ENCODE measurements around the gene CPEB2.

CPEB2 gene

DNA sequence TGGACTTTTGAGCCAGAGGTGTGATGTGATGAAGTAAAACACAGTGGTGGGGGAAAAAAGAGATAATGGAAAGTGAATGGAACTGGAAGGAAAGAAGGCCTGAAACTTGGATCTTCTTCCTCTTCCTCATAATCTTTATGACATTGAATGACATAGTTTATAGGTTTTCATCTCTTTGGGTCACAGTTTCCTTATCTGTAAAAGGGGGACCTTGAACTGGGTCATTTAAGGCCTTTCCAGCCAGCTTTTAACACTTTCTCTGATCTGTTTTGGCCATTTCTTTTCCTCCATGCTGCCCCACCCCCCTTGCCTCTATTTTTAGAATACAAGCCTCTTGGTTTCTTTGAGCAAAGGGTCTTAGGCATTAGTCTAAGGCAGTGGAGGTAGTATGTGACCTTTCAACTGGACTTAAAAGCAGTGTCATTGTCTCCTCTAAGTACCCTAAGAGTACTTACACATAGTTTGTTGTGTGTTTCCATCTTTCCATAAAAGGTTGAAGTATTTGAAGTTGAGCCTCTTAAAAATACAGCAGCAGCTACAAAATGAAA lies 7.8 kb downstream of the CPEB2 start:
- no peak for DNase-seq (ENCODE audit: low read depth)

DNA sequence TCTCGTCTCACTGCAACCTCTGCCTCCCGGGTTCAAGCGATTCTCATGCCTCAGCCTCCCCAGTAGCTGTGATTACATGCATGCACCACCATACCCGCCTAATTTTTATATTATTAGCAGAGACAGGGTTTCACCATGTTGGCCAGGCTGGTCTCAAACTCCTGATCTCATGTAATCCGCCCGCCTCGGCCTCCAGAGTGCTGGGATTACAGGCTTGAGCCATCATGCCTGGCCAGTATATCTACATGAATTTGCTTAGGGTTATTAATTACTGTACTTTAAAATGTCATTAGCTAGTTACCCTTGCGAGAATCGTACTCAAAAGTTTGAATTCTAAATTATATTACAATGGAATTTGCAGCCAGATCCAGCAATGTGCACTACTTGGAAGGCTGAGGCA lies 8.9 kb downstream of the CPEB2 start:
- DNase-seq (ENCODE audit: low read depth): no peak

DNA sequence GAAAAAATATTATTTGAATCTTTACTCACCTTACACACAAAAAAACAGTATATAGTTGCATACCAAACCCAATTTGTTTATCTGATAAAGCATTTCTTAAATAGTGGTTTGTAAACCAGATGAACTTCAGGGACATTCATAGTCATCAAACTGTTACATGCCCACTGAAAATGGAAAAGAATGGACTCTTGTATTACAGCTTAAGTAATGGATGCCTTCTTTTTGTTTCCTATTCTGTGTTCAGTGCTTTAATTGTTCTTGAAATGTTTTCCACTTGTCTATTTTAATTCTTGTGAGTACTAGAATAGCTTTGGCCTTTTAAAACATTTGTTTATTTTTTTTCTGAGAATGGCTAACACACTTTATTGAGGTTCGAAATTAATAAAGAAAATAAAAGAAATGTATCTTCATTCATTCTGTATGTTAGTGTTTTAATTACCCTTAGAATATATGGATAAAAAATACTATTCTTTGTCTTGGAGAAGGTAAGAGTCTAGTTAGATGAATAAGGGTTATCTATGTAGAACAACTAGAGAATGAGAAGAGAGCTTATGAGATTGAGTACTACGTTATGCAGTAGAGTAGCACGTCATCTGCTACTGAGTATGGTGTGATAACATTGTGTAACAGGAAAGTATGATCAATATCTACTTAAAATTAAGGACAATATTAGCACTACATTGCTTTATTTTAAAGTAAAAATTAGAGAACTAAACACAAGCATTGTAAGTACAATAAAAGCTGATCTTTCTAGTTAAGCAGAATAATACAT lies 9.9 kb downstream of the CPEB2 start:
- DNase-seq (ENCODE audit: low read depth): no peak

DNA sequence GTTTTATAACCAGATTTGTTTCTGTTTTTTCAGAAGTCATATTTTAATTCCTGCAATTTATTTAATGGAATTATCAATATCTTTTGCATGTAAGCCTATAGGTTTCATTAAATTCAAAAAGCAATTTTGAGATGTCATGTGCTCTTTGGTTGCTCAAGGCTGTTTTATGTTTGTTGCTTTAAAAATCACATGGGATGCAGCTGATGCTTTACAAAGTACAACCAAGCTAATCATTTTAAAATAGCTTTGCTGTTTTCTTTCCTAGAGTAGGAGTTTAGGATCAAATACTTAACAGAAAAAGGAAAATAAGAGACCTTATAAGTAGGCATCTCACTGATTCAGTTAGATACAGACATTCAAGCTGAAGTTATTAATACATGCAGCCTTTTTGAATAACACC lies 11.3 kb downstream of the CPEB2 start:
- no peak for DNase-seq (ENCODE audit: low read depth)

DNA sequence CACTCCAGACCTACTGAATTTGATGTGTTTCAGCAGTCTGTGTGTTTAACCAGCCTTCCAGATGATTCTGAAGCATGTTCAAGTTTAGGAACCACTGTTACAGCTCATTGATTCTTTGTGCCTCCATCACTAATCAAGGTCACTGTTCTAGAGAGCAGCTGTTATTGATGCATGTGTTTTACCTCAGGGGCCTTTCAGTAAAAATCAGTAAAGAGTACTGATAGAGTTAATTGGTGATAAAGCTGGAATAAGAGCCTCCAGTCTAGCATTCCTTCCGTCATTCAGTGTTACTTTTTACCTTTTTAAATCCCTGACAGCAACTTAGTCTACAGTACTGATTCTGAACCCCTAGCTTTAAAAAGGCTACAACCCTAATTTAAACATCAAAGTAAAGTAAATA lies 12.9 kb downstream of the CPEB2 start:
- DNase-seq (ENCODE audit: low read depth): no peak

DNA sequence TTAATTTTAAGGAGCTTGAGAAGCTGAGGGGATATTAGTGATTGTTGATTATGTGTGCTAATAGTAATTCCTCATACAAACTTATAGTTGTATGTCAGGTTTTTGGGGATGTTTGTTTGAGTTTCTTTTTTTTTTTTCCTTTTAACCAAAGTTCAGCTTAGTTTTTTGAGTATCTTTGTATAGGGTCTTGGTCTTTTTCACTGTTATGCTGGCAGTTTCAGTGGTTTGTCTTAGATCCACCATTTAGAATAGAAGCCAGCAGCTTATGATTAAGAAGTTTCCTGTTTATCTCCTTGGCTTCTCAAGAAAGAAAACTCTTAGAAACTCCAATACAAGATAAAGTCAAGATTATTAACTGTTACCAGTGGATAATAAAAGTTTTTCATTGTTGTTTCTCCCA lies 16.1 kb downstream of the CPEB2 start:
- DNase-seq (ENCODE audit: low read depth): no peak

DNA sequence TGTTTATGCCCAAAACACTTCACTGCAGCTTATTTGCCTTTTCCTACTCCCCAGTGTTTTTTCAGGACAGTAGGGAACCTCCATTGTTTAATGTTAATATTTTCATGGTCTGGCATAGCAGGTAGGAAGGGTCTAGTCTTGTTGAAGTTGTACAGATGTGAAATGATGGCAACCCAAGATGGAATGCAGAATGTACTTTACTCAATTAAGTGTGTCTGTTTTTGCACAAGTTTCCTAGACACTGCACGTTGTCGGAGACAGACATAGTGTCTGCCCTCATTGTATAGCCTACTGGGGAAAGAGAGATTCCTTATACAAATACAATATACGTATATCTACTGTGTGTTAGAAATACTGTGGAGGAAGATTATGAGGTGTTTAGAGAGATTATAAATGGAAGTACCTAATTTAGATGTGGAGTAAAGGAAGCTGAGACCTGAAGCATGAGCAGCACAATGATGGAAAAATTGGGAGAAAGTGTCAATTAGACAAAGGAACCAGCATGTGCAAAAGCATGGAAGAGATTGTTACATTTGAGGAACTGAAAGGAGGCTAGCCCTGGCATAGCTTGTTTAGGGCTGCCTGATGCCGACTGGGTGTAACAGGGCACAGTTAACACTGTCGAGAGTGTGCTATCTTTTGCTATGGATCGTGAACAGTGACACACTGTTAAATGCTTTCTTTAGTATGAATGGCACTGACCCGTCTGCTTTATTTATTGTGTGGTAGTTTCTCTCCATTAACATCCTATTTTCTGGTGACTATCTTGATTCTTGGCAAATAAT lies 18.4 kb downstream of the CPEB2 start:
- no peak for DNase-seq (ENCODE audit: low read depth)

DNA sequence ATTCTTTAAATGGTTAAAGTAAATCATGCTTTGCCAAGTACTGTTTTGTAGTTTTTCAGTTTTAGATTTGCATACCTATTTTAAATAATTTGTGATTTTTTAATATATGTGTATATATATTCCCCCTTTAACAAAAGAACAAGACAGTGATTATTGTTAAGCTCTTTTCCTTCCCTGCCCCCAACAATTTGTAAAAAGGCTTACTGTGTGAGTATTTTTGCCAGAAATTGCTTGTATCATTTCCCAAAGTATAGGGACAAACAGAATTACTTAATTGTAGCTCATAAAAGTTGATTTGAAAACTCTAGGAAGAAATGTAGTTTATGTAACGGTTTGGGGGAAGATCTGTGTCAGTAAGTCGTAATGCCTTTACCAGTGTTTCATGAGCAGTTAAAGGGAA lies 19.0 kb downstream of the CPEB2 start:
- no peak for DNase-seq (ENCODE audit: low read depth)

DNA sequence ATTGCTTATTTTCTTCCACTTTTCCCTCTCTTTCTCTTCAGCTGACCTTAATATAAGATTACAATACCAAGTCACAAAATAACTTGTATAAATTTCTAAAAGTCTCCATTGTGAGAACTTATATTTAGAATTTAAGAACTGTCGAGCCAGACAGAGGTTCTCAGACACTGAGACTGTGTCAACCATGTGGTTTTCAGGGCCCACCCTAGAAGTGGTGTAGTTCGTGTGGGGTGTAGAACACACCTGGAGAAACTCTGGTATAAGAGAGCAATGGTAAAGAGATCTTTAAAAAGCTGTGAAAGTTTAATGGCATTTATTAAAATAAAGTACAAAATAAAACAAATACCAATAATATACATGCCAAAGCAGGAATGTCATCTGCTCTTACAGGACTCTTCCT lies 19.7 kb downstream of the CPEB2 start:
- DNase-seq (ENCODE audit: low read depth): no peak

DNA sequence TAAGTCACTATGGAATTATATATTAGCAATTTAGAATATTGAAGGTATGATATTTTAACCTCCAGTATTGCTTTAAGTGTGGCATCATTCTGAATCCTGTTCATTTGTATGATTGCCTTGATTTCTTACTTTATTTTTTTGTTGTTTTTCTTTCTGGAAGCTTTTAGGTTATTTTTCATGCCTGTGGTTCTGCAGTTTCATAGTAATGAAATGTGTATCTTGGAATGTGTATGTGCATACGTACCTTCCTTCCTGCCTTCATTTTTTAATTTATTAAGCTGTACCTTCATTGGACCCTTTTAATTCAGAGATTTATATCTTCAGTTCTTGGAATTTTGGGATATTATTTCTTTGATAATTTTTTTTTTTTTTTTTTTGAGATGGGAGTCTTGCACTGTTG lies 22.1 kb downstream of the CPEB2 start:
- DNase-seq (ENCODE audit: low read depth): no peak

DNA sequence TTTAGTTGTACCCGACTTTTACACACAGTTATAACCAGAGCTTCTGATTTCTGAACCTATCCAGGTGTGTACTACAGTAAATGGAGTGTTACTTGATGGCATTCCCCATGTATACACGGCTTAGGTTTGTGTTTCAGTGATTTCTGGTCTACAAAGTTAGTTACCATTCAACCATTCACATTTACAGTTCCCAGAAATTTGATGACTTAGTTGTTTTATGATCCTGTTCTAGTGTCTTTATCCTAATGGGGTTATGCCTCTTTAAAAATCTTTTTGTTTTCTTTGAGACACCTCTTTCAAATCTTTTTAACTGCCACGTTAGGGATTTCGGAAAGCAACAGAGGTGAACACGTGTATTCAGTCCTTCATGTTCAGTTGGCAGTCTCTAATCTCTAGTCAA lies 23.4 kb downstream of the CPEB2 start:
- DNase-seq (ENCODE audit: low read depth): no peak

DNA sequence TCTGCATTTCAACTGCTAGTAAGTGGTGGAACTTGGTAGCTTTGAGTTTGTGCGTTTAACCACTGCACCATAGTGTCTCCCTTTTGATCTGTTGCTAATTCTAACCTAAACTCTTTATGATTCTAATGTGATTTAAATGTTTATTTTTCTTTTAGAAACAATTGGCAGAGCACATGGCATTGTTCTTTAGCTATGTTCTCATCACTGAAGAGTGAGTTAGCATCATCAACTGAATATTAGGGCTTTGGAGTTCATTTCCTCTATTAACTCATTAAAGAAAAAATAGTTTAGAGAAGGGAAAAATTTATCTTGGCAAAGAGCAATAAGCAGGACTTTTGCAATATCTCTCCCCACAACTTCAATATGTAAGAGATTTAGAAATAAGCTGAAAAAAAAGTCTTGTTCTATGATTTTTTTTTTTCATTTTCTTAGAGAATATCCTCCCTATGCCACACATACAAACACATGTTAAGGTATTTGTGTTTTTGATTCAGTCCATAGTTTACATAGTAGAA lies 25.7 kb downstream of the CPEB2 start:
- DNase-seq (ENCODE audit: low read depth): no peak

DNA sequence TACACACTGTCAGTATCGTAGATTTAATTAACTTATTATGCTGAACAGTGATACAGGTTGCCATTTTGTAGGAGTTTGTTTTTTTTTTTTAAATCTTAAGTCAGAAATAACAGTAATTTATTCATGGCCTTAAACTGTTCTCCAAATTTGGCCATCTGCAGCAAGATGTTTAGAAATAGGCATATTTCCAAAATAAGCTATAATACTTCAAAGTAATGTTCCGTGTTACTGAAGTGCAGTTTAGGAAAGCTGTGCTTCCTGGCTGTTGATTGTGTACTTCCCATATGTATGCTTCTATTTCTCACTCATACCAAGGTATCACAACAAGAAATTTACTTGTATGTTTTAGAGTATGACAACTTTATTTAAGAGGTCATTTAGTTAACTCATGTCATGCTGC lies 28.9 kb downstream of the CPEB2 start:
- no peak for DNase-seq (ENCODE audit: low read depth)

DNA sequence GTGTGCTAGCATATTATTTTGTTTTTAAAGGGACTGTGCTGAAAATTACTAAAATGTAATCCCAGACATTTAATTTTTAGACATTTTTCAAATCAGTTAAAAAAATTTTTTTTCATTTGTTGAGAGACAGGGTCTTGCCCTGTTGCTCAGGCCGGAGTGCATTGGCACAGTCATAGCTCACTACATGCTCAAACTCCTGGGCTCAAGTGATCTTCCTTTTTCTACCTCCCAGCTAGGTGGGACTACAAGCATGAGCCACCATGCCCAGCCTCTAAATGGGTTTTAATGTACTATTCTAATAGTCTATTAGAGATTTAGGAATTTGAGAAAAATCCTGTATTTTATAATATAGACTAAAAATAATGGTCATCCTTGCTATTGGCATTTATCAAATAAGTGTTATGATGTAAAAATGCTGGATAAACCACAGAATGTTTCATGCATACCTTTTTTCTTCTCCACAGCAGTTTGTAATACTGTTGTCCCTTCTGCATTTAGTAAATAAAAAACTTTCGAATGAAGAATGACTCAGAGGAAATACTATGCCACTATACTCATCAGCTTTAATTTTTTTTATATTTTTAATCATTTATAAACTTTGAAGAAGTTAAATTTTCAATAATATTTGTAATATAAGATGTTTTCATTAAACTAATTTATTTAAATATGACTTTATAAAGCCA lies 29.9 kb downstream of the CPEB2 start:
- no peak for DNase-seq (ENCODE audit: low read depth)

DNA sequence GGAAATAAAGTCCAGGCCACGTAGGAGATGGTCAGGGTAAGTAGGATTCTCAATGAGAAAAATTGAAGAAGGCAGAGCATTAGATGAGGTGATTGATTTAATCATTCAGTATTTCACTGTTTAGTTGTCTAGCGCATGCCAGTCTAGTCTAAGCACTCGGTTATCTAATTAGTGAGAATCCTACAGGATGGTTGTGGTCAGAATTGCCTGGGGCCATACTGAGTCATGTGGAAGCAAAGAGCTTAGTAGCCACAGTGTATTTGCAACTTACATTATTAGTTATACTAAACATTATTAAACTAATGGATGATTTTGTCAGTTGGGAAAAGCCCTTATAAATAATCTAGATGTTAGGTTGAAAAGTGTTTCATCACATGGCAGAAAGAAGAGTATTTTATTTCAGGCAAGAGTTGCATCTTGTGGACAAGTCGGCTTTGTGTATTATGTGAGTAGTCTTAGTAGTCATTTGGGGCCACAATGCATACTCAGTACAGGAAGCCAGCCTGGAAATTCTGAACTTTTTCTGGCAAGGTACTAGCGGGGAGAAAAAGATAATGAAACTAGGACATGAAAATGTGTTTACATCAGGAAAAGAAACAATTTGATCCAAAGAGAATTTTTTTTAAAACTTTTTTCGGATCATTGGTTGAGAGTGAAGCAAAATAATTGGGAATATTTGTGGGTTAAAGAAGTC lies 31.9 kb downstream of the CPEB2 start:
- DNase-seq (ENCODE audit: low read depth): no peak

DNA sequence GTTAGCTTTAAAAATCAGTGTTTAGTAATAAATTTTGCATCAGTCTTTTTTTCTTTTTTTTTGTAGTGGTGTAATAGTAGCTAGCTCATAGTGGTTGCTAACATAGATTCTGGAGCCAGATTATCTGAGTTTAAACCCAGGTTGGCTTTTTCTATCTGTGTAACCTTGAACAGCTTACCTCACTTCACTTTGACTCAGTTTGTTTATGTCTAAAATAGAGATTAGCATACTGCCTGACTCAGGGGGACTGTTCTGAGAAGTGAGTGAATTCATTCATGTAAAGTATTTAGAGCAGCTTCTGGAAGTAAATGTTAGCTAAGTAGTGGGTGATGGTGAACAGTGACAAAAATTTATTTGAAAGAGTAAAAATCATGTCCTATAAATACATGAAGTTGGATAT lies 32.9 kb downstream of the CPEB2 start:
- no peak for DNase-seq (ENCODE audit: low read depth)

DNA sequence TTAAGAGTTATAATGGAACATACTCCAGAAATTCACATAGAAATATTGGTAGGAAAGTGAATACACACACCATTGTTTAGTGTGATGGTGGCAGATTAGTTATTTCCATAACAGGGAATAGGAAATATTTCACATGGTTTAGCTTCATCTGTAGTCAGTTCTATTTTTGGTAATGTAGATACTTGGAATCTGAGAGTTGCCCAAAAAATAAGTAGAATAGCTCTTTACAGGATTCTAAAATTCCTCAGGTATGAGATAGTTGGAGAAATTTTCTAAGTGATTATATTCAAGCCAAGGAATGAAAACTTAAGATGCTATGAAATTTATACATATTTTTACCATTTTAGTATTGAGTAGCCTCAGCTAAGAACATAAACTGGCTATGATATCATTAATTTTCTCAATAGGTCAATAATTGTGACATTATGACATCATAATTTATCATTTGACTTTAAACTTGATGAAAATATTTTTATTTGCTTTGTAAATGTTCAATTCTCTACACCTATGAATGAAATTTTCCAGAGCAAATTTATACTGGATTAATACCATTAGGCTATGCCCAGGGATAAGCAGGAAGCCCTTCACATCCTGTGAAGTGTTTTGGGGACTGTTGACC lies 35.8 kb downstream of the CPEB2 start:
- DNase-seq (ENCODE audit: low read depth): no peak

DNA sequence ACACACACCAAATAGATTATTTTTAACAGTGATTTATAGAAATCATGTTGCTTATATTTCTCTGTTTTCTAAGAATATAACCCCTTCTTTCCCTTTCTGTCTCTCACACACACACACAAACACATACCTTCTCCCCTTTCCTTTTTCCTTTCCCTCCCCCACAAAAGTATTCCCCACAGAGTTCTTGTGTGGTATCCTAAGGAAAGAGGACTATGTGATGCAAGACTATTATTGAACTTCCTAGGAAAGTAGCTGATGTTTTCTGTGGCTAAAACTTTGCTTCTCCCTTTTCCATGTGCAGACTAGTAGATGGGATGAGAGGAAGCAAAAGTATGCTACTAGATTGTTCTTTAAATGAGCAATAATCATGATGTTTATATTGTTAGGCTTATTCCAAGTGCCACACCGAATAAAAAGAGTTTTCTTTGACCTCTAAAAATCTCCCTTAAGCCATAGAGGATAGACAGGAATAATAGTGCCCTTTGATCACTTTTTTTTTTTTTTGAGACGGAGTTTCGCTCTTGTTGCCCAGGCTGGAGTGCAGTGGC lies 38.7 kb downstream of the CPEB2 start:
- DNase-seq (ENCODE audit: low read depth): no peak

DNA sequence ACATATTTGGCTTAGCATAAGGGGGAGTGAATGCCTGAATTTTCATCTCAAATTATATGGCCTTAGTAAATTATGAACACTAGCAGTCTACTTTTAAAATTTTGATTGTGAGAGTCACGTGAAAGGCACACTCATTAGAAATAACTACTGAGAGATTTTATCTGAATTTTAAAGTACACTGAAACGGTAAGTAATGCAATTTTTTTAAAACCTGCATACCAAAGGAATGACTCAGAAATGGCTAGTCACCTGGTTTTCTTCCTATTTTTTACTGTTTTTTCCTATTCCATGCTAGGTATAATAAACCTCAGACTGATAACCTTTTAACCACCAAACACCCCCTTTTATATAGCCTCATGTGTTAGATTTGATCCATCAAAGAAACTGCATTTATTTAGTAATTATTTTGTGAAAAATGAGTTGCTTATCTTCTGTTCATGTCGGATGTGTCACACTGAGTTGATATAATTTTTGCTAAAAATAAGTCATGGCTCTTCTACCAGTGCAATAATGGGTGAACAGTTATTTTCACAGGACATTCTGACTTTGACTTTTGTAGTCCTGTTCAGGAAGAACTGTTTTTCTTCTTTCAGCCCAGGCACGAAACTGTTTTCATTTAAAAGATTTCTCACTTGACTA lies 40.4 kb downstream of the CPEB2 start:
- no peak for DNase-seq (ENCODE audit: low read depth)

DNA sequence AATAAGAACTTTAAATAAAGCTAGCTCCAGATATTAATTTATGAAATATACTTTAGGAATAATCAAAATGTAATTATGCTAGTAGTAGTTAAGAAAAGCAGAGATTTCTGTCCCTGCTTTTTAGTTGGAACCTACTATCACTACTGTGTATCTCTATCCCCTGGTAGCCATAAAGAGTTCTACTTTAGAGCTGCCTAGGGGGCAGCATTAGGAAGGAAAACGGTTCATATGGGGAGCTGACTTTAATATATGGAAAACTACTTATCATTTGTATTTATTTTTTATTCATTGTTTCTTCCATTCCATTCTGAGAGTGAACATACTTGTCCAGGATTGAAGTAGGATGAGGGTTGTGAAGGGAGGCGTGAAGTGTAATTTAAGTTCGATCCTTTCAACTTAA lies 40.9 kb downstream of the CPEB2 start:
- no peak for DNase-seq (ENCODE audit: low read depth)

DNA sequence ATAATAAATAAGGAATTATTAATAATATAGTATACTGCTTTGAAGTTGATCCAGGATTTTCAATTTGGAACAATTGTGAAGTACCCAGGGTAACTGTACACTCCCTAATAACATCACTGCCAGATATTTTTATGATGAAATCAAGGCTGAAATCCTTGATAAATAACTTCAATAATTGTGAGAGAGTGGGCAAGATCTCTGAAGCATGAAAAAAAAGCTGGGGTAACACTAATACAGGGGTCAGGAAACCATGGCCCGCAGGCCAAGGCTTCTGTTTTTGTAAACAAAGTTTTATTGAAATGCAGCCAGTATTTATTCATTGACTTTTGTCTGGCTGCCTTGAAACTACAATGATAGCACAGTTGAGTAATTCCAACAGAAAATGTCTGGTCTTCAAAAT lies 41.6 kb downstream of the CPEB2 start:
- DNase-seq (ENCODE audit: low read depth): no peak
